Astrocyte (in vitro differentiated cells and primary cell): ENCODE measurements around the gene UBE2G1. TPM values are rescaled to one million over a fixed set of nuclear protein-coding genes. Genes with fewer than 3 reads are reported as not detected.

Experiments used
- DNase-seq: peaks from one replicate; pipeline ENCODE4 v3.0.0-alpha.2; 2010; ENCODE audit warnings: low read depth
- FAIRE-seq: peaks from 2 replicates; lab custom pipeline; 2011; peaks lifted over from hg19 to GRCh38; lab: Jason Lieb, UNC
- H2AFZ ChIP-seq: 2 replicates; pipeline ENCODE4 v1.6.0; 2012; ENCODE audit warnings: low read depth, low read length, inconsistent platforms
- H3K27ac ChIP-seq: 2 replicates; pipeline ENCODE4 v1.5.1; 2011; ENCODE audit warnings: low read depth, low read length, inconsistent platforms
- H3K27me3 ChIP-seq: 2 replicates; pipeline ENCODE4 v1.6.0; 2011; ENCODE audit warnings: low read length, inconsistent platforms; ENCODE audit not compliant: insufficient read depth
- H3K36me3 ChIP-seq: 2 replicates; pipeline ENCODE4 v1.5.1; 2011; ENCODE audit warnings: low read length, inconsistent platforms; ENCODE audit not compliant: insufficient read depth
- H3K4me1 ChIP-seq: 2 replicates; pipeline ENCODE4 v1.5.1; 2011; ENCODE audit warnings: low read length, inconsistent platforms; ENCODE audit not compliant: insufficient read depth
- H3K4me2 ChIP-seq: 2 replicates; pipeline ENCODE4 v1.6.0; 2012; ENCODE audit warnings: low read length, inconsistent platforms
- H3K4me3 ChIP-seq: 2 replicates; pipeline ENCODE4 v1.5.1; 2011; ENCODE audit warnings: low read depth, mild to moderate bottlenecking, low read length, inconsistent platforms; ENCODE audit not compliant: insufficient read depth
- H3K79me2 ChIP-seq: 2 replicates; pipeline ENCODE4 v1.6.0; 2012; ENCODE audit warnings: mild to moderate bottlenecking, low read length, inconsistent platforms; ENCODE audit not compliant: insufficient read depth
- H3K9ac ChIP-seq: 2 replicates; pipeline ENCODE4 v1.6.0; 2012; ENCODE audit warnings: mild to moderate bottlenecking, low read length, inconsistent platforms
- H3K9me3 ChIP-seq: 2 replicates; pipeline ENCODE4 v1.5.1; 2012; ENCODE audit warnings: low read depth, mild to moderate bottlenecking, low read length, inconsistent platforms; ENCODE audit not compliant: insufficient read depth
- H4K20me1 ChIP-seq: 2 replicates; pipeline ENCODE4 v1.6.0; 2012; ENCODE audit warnings: low read length, inconsistent platforms; ENCODE audit not compliant: insufficient read depth
- H3K27ac Mint-ChIP-seq: one replicate; pipeline ENCODE4 v1.8.0; 2021; ENCODE audit warnings: mild to moderate bottlenecking, mixed read lengths; ENCODE audit not compliant: unreplicated experiment
- H3K27me3 Mint-ChIP-seq: one replicate; pipeline ENCODE4 v1.8.0; 2021; ENCODE audit warnings: low read depth, mixed read lengths; ENCODE audit not compliant: unreplicated experiment
- H3K36me3 Mint-ChIP-seq: one replicate; pipeline ENCODE4 v1.8.0; 2021; ENCODE audit warnings: low read depth, mixed read lengths; ENCODE audit not compliant: unreplicated experiment
- H3K4me1 Mint-ChIP-seq: one replicate; pipeline ENCODE4 v1.8.0; 2021; ENCODE audit warnings: low read depth, mixed read lengths; ENCODE audit not compliant: unreplicated experiment
- H3K4me3 Mint-ChIP-seq: one replicate; pipeline ENCODE4 v1.8.0; 2021; ENCODE audit warnings: mild to moderate bottlenecking, moderate library complexity, mixed read lengths; ENCODE audit not compliant: unreplicated experiment
- H3K9me3 Mint-ChIP-seq: one replicate; pipeline ENCODE4 v1.8.0; 2021; ENCODE audit warnings: mild to moderate bottlenecking, mixed read lengths; ENCODE audit not compliant: unreplicated experiment
- CTCF ChIP-seq: IDR thresholded peaks from 2 replicates; pipeline ENCODE4 v1.5.1; 2011; ENCODE audit warnings: low read depth, mild to moderate bottlenecking, inconsistent platforms, low read length, moderate library complexity; ENCODE audit not compliant: insufficient read depth
- EZH2 ChIP-seq: IDR thresholded peaks from 2 replicates; pipeline ENCODE4 v1.6.1; 2012; ENCODE audit warnings: mild to moderate bottlenecking, low read length, inconsistent platforms; ENCODE audit not compliant: insufficient read depth
- total RNA-seq: library from RNA; stranded (reverse); gene quantifications from 2 replicates; pipeline ENCODE4 v1.2.1, GENCODE V29; 2021

The UBE2G1 gene
- total RNA-seq, 1 donor from 2014 or later = 123 TPM

DNA sequence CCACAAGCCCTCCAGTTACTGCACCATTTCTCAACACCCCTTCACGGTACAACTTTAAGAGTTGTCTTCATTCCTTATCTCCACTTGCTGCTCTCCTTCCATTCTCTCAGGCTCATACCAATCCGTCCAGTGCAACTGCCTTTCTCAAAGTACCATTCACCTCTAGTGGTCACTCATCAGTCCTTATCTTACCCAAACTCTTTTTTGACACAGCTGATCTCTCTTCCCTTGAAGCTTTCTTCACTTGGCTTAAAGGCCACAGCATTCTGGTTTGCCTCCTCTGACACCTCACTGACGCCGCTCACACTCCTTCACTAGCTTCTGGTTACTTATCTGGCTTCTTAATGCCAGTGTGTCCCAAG is 24.9 kb downstream of the UBE2G1 start:
- Mint-ChIP-seq H3K27ac (no peak overlapping the region), H3K4me1 (peaks cover 14% of the 10 kb centered on the region), H3K9me3 (no peaks in the 10 kb centered on the region), H3K27me3 (no peaks in the 10 kb centered on the region), H3K36me3 (peaks cover 6% of the 10 kb centered on the region), H3K4me3 (no peak overlapping the region)
- Histone ChIP-seq H3K36me3 (no peaks in the 10 kb centered on the region), H3K4me3 (no peak overlapping the region), H4K20me1 (peaks cover 97% of the 10 kb centered on the region), H2AFZ (no peak overlapping the region), H3K4me2 (no peak overlapping the region), H3K9me3 (no peaks in the 10 kb centered on the region), H3K4me1 (no peaks in the 10 kb centered on the region), H3K27ac (no peak overlapping the region), H3K27me3 (no peaks in the 10 kb centered on the region), H3K79me2 (peaks cover 99% of the 10 kb centered on the region), H3K9ac (no peak overlapping the region)
- DNase-seq (no peak), FAIRE-seq (no peak)
- TF ChIP-seq EZH2 (no peak), CTCF (no peak)

- Histone ChIP-seq H3K36me3 (no peaks in the 10 kb centered on the region), H3K9me3 (no peaks in the 10 kb centered on the region), H3K4me1 (no peaks in the 10 kb centered on the region), H3K27ac (no peak overlapping the region), H2AFZ (no peak overlapping the region), H3K27me3 (no peaks in the 10 kb centered on the region), H3K9ac (no peak overlapping the region), H3K4me2 (no peak overlapping the region), H4K20me1 (peaks cover 97% of the 10 kb centered on the region), H3K79me2 (peaks cover 100% of the 10 kb centered on the region), H3K4me3 (no peak overlapping the region)
- Mint-ChIP-seq H3K36me3 (peaks cover 6% of the 10 kb centered on the region), H3K27me3 (no peaks in the 10 kb centered on the region), H3K4me1 (peaks cover 13% of the 10 kb centered on the region), H3K27ac (no peak overlapping the region), H3K9me3 (no peaks in the 10 kb centered on the region), H3K4me3 (no peak overlapping the region)
- TF ChIP-seq EZH2 (no peak), CTCF (no peak)
- DNase-seq (no peak), FAIRE-seq (no peak)
These were observed 25.4 kb downstream of the UBE2G1 start for GRCh38 chr17:4340914-4341615.
